Measurements from ENCODE around the gene GALNT14.

The GALNT14 gene

DNA sequence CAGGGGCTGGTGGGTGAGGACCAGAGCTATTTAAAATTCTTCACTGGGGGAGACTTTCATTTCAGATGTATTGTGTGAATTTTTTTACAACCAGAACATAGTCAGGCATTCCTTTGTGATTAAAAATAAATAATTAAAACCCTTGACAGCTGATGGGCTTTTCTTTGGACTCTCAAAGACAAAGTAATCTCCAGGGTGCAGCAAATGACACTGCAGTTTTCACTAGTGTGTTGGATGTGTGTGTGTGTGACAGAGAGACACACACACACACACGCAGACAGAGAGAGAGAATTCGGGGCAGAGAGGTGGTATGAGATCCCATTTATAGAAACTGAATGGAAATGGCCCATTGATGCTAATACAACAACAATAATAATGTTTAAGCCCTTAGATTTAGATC, 10.3 kb upstream of the GALNT14 start:
- Histone ChIP-seq H3K4me1 (ENCODE audit: insufficient read depth, low read length) (no peaks in the 10 kb centered on the region), H3K9ac (ENCODE audit: low read depth, low read length) (no peak overlapping the region), H3K4me3 (ENCODE audit: low read depth in 1 of 2, low read length in 2 of 2) (no peak overlapping the region), H2AFZ (ENCODE audit: low read depth, low read length) (no peak overlapping the region), H3K27ac (ENCODE audit: low read length) (no peak overlapping the region), H3K9me3 (ENCODE audit: insufficient read depth, low read length, severe bottlenecking) (no peaks in the 10 kb centered on the region), H3K79me2 (ENCODE audit: insufficient read depth, low read length) (no peaks in the 10 kb centered on the region), H3K27me3 (ENCODE audit: insufficient read depth, low read length, poor library complexity) (peaks cover 3% of the 10 kb centered on the region), H3K4me2 (ENCODE audit: insufficient read depth, low read length) (no peak overlapping the region), H4K20me1 (ENCODE audit: insufficient read depth, low read length) (no peaks in the 10 kb centered on the region; the same call in 1 of the 2 replicates), H3K36me3 (ENCODE audit: insufficient read depth, low read length) (no peaks in the 10 kb centered on the region)
- no peak for ATAC-seq (ENCODE audit: insufficient read depth, low read depth)
- TF ChIP-seq, protein P1, sequence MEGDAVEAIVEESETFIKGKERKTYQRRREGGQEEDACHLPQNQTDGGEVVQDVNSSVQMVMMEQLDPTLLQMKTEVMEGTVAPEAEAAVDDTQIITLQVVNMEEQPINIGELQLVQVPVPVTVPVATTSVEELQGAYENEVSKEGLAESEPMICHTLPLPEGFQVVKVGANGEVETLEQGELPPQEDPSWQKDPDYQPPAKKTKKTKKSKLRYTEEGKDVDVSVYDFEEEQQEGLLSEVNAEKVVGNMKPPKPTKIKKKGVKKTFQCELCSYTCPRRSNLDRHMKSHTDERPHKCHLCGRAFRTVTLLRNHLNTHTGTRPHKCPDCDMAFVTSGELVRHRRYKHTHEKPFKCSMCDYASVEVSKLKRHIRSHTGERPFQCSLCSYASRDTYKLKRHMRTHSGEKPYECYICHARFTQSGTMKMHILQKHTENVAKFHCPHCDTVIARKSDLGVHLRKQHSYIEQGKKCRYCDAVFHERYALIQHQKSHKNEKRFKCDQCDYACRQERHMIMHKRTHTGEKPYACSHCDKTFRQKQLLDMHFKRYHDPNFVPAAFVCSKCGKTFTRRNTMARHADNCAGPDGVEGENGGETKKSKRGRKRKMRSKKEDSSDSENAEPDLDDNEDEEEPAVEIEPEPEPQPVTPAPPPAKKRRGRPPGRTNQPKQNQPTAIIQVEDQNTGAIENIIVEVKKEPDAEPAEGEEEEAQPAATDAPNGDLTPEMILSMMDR (IDR thresholded peaks at IDR 0.05; ENCODE audit: borderline replicate concordance, extremely low read depth, low read length, poor library complexity, severe bottlenecking), result no peak
- no peak for TF ChIP-seq EZH2 (IDR thresholded peaks at IDR 0.05; ENCODE audit: borderline replicate concordance, low read depth, low read length, severe bottlenecking)
- DNase-seq, result no peak

DNA sequence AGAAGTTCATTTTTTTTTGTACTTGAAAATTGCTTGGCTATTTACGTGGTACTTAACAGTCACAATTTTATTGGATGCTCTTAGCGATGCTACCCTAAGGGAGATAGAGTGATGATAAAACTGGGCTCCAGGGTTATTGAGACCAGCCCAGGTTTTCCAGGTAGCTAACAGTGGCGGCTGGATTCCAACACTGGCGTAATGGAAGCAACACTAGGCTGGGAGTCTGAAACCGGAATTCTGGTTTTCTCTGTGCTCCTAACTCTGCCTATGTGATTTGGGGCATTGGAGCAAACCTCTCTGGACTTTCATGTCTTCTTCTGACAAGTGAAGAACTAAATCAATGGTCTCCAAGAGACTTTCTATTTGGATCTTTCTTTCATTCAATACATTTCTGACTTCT, 9.4 kb upstream of the GALNT14 start:
- H2AFZ ChIP-seq (ENCODE audit: low read depth, low read length), result no peak overlapping the region
- H4K20me1 ChIP-seq (ENCODE audit: insufficient read depth, low read length), result no peaks in the 10 kb centered on the region
- H3K36me3 ChIP-seq (ENCODE audit: insufficient read depth, low read length), result no peaks in the 10 kb centered on the region
- no peak overlapping the region for H3K4me2 ChIP-seq (ENCODE audit: insufficient read depth, low read length)
- H3K27ac ChIP-seq (ENCODE audit: low read length), result no peak overlapping the region
- H3K4me3 ChIP-seq (ENCODE audit: low read depth in 1 of 2, low read length in 2 of 2), result no peak overlapping the region
- H3K9ac ChIP-seq (ENCODE audit: low read depth, low read length), result no peak overlapping the region
- no peak for DNase-seq
- H3K79me2 ChIP-seq (ENCODE audit: insufficient read depth, low read length), result no peaks in the 10 kb centered on the region
- TF ChIP-seq, protein P1 (IDR thresholded peaks at IDR 0.05; ENCODE audit: borderline replicate concordance, extremely low read depth, low read length, poor library complexity, severe bottlenecking), result no peak
- no peak for TF ChIP-seq EZH2 (IDR thresholded peaks at IDR 0.05; ENCODE audit: borderline replicate concordance, low read depth, low read length, severe bottlenecking)
- no peak for ATAC-seq (ENCODE audit: insufficient read depth, low read depth)
- peaks cover 3% of the 10 kb centered on the region for H3K27me3 ChIP-seq (ENCODE audit: insufficient read depth, low read length, poor library complexity)
- H3K4me1 ChIP-seq (ENCODE audit: insufficient read depth, low read length), result no peaks in the 10 kb centered on the region
- H3K9me3 ChIP-seq (ENCODE audit: insufficient read depth, low read length, severe bottlenecking), result no peaks in the 10 kb centered on the region

DNA sequence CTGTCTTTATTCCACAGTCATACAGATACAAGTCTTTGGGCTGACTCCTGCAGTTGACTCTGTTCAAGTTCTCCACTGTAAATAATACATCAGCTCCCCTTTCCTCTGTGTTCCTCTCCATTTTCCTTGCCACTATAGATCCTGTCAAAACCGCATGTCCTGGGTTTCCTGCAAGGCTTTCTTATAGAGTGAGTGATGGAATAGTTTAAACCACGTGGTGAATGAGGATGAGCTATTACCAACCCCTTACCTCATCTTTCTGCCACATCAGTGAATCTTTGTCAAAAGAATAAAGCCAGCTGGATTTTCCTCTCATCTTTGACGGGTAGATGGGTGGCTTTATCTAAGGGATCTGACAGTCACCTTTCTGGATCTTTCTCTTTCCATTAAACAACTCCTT, 3.9 kb upstream of the GALNT14 start:
- Histone ChIP-seq H3K9ac (ENCODE audit: low read depth, low read length) (no peak overlapping the region), H3K27ac (ENCODE audit: low read length) (no peak overlapping the region), H3K79me2 (ENCODE audit: insufficient read depth, low read length) (no peaks in the 10 kb centered on the region), H3K4me2 (ENCODE audit: insufficient read depth, low read length) (no peak overlapping the region), H4K20me1 (ENCODE audit: insufficient read depth, low read length) (no peaks in the 10 kb centered on the region), H3K36me3 (ENCODE audit: insufficient read depth, low read length) (no peaks in the 10 kb centered on the region), H3K4me3 (ENCODE audit: low read depth in 1 of 2, low read length in 2 of 2) (no peak overlapping the region), H2AFZ (ENCODE audit: low read depth, low read length) (no peak overlapping the region), H3K27me3 (ENCODE audit: insufficient read depth, low read length, poor library complexity) (peaks cover 22% of the 10 kb centered on the region), H3K9me3 (ENCODE audit: insufficient read depth, low read length, severe bottlenecking) (no peaks in the 10 kb centered on the region), H3K4me1 (ENCODE audit: insufficient read depth, low read length) (peaks cover 16% of the 10 kb centered on the region)
- DNase-seq, result no peak
- ATAC-seq (ENCODE audit: insufficient read depth, low read depth), result no peak
- TF ChIP-seq, protein P1 (IDR thresholded peaks at IDR 0.05; ENCODE audit: borderline replicate concordance, extremely low read depth, low read length, poor library complexity, severe bottlenecking), result no peak
- no peak for TF ChIP-seq EZH2 (IDR thresholded peaks at IDR 0.05; ENCODE audit: borderline replicate concordance, low read depth, low read length, severe bottlenecking)
